Natural killer cell treated with Interleukin-12 subunit alpha and Interleukin-12 subunit beta and Interleukin-15 and Interleukin-18, amount 100 ng/mL, for 72 hours (primary cell): Measurements from ENCODE around the gene ITIH1. TPM values are rescaled to one million over a fixed set of nuclear protein-coding genes. Genes with fewer than 3 reads are reported as not detected.

Source experiments
- ATAC-seq, 2 donors: fragments of 150-1000 bp; cut with Tn5 transposase in 1 of 2; sonication (Bioruptor Pico), chemical (Tn5 transposase) in 1 of 2; 2 replicates each; pipeline ENCODE4 v1.10.0; 2021
- DNase-seq: peaks from one replicate; pipeline ENCODE4 v3.0.0; 2022; ENCODE audit warnings: low spot score
- H3K27ac Mint-ChIP-seq, 2 donors: 1 replicate in 1 of 2; 2 replicates in 1 of 2; pipeline ENCODE4 v1.8.0; 2022; ENCODE audit warnings: mixed read lengths in 2 of 2, mild to moderate bottlenecking in 1 of 2, moderate library complexity in 1 of 2
- H3K27me3 Mint-ChIP-seq, 2 donors: 1 replicate in 1 of 2; 2 replicates in 1 of 2; pipeline ENCODE4 v1.8.0; 2022; ENCODE audit warnings: mixed read lengths in 2 of 2
- H3K36me3 Mint-ChIP-seq: one replicate; pipeline ENCODE4 v1.8.0; 2022; ENCODE audit warnings: mixed read lengths
- H3K4me1 Mint-ChIP-seq, 2 donors: 1 replicate in 1 of 2; 2 replicates in 1 of 2; pipeline ENCODE4 v1.8.0; 2022; ENCODE audit warnings: low read depth in 2 of 2, mixed read lengths in 2 of 2, mild to moderate bottlenecking in 1 of 2
- H3K4me3 Mint-ChIP-seq: one replicate; pipeline ENCODE4 v1.8.0; 2022; ENCODE audit warnings: mixed read lengths
- H3K9me3 Mint-ChIP-seq: 2 replicates; pipeline ENCODE4 v1.8.0; 2022; ENCODE audit warnings: mixed read lengths
- total RNA-seq, 2 donors: library from RNA; stranded (reverse); gene quantifications; one replicate each; pipeline ENCODE4 v1.2.3, GENCODE V29; 2022

The ITIH1 gene
- total RNA-seq, 2 donors from 2014 or later, result not detected

- H3K4me1 Mint-ChIP-seq, result peaks cover 8 to 13% of the 10 kb centered on the region in 2 donors
- no peak for ATAC-seq
- peaks cover 0 to 3% of the 10 kb centered on the region in 2 donors for H3K27me3 Mint-ChIP-seq
- H3K4me3 Mint-ChIP-seq, result no peak overlapping the region
- H3K27ac Mint-ChIP-seq, result no peak overlapping the region
- H3K9me3 Mint-ChIP-seq, result no peaks in the 10 kb centered on the region
- DNase-seq, result no peak
- H3K36me3 Mint-ChIP-seq, result no peaks in the 10 kb centered on the region
These were observed 2.6 kb downstream of the ITIH1 start for GRCh38 chr3:52779837-52780585.

- peak in 1 of 2 donors; percentile 50 for ATAC-seq
- DNase-seq, result peak; percentile 10
- H3K27ac Mint-ChIP-seq, result no peak overlapping the region
- peaks cover 8 to 13% of the 10 kb centered on the region in 2 donors for H3K4me1 Mint-ChIP-seq
- no peak overlapping the region for H3K4me3 Mint-ChIP-seq
- H3K36me3 Mint-ChIP-seq, result no peaks in the 10 kb centered on the region
- peaks cover 0 to 3% of the 10 kb centered on the region in 2 donors for H3K27me3 Mint-ChIP-seq
- no peaks in the 10 kb centered on the region for H3K9me3 Mint-ChIP-seq
These were observed 4.3 kb downstream of the ITIH1 start for GRCh38 chr3:52781741-52782140.

GRCh38 chr3:52782412-52783210 is 5.2 kb downstream of the ITIH1 start:
- ATAC-seq (no peak), DNase-seq (peak; percentile 58)
- Mint-ChIP-seq H3K4me1 (peaks cover 8 to 13% of the 10 kb centered on the region in 2 donors), H3K27me3 (peaks cover 0 to 3% of the 10 kb centered on the region in 2 donors), H3K4me3 (no peak overlapping the region), H3K9me3 (no peaks in the 10 kb centered on the region), H3K27ac (peak overlapping the region in 1 of 2 donors; percentile 43), H3K36me3 (no peaks in the 10 kb centered on the region)

DNA sequence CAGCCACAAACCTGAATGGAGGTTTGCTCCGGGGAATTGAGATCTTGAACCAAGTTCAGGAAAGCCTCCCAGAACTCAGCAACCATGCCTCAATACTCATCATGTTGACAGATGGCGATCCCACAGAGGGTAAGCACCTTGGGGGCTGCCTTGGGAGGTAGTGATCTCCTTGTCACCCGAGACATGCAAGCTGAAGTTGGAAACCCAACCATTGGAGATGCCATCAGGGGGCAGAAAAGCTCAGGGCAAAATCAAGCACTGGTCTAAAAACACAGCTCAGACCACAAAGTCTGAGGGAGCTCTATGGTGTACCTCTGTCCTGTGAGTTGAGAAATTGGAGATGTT is 5.8 kb downstream of the ITIH1 start:
- H3K4me3 Mint-ChIP-seq, result no peak overlapping the region
- ATAC-seq (no peak), DNase-seq (peak; percentile 3)
- H3K27ac Mint-ChIP-seq, result no peak overlapping the region
- H3K27me3 Mint-ChIP-seq, result peaks cover 0 to 3% of the 10 kb centered on the region in 2 donors
- H3K4me1 Mint-ChIP-seq, result peaks cover 8 to 10% of the 10 kb centered on the region in 2 donors
- no peaks in the 10 kb centered on the region for H3K9me3 Mint-ChIP-seq
- H3K36me3 Mint-ChIP-seq, result no peaks in the 10 kb centered on the region

GRCh38 chr3:52784021-52784621 is 6.7 kb downstream of the ITIH1 start:
- Mint-ChIP-seq H3K9me3 (no peaks in the 10 kb centered on the region), H3K36me3 (no peaks in the 10 kb centered on the region), H3K4me1 (peaks cover 4 to 8% of the 10 kb centered on the region in 2 donors), H3K4me3 (no peak overlapping the region), H3K27me3 (peaks cover 0 to 3% of the 10 kb centered on the region in 2 donors), H3K27ac (no peak overlapping the region)
- peak; percentile 54 for DNase-seq
- ATAC-seq, result no peak

DNA sequence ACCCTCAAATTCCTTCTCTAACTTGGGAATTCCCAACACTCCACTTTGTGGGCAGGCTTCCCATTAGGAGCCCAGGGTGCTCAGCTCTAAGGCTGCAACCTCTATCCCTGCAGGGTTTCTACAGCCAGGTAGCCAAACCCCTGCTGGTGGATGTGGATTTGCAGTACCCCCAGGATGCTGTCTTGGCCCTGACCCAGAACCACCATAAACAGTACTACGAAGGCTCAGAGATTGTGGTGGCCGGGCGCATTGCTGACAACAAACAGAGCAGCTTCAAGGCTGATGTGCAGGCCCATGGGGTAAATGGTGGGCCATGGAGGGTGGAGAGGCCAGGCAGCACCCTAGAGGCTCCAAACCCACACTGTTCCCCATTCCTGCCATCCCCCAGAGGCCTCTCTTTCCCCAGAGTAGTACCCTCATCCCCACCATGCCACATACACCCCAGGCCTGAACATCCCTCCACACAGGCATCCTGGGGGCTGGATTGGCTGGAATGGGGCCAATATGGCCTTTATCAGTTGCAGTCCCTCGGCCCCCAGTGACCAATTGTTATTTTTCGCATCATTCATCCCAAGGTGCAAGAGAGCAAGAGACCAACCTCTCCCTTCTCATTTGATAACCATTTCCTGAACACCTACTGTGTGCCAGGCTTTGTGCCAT is 7.7 kb downstream of the ITIH1 start:
- Mint-ChIP-seq H3K4me1 (peaks cover 4 to 8% of the 10 kb centered on the region in 2 donors), H3K27me3 (peaks cover 0 to 3% of the 10 kb centered on the region in 2 donors), H3K9me3 (no peaks in the 10 kb centered on the region), H3K4me3 (no peak overlapping the region), H3K27ac (no peak overlapping the region), H3K36me3 (no peaks in the 10 kb centered on the region)
- peak; percentile 47 for DNase-seq
- ATAC-seq, result no peak

DNA sequence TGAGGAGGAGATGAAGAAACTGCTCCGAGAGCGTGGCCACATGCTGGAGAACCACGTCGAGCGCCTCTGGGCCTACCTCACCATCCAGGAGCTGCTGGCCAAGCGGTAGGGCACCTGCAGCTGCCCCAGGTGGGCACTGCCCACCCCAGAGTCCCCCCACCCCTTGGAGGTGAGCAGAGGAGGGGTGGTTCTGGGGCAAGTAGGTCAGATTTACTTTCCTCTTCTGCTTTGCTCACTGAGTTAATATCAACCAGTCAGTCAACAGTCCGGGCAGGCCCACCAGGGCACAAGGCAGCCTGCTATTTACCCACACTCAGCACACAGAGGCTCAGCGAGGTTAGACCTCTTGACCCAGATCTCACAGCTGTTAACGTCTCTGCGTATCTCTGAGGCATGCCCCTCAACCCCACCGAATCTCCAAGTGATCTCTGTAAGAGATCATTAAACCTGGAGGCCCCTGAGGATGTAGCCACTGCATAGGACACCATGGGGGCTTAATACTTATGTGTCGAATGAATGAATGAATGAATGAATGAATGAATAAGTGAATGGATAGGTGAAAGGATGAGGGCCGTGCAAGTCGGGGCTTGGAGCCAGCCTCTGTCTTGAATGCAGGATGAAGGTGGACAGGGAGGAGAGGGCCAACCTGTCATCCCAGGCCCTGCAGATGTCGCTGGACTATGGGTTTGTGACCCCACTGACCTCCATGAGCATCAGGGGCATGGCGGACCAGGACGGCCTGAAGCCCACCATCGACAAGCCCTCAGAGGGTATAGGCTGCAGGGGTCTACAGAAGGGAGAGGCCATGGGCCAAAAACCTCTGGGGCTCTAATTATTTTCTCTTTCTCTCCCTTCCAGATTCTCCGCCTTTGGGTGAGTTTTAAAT is 9.2 kb downstream of the ITIH1 start:
- peaks cover 4 to 6% of the 10 kb centered on the region in 2 donors for H3K4me1 Mint-ChIP-seq
- H3K4me3 Mint-ChIP-seq, result no peak overlapping the region
- no peaks in the 10 kb centered on the region for H3K27me3 Mint-ChIP-seq
- H3K27ac Mint-ChIP-seq, result no peak overlapping the region
- H3K36me3 Mint-ChIP-seq, result no peaks in the 10 kb centered on the region
- DNase-seq (peak; percentile 29), ATAC-seq (no peak)
- no peaks in the 10 kb centered on the region for H3K9me3 Mint-ChIP-seq

DNA sequence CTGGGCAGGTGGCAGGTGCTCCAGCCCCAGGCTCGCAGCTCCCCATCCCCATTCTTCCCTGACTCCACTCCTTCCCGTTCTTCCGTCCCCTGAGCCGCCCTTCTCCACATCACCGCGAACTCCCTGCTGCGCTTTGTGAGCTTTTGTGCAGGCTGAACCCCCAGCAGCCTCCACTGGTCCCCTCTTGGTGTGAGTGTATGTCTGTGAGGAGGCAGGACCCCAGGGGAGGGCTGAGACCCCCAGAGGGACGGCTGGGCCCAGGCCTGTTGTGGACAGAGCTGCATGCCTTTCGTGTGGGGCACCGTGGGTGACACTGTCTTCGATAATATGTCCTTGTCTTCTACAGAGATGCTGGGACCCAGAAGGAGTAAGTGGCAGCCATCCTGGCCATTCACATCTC is 9.8 kb downstream of the ITIH1 start:
- Mint-ChIP-seq H3K4me1 (no peaks in the 10 kb centered on the region), H3K4me3 (no peak overlapping the region), H3K27ac (no peak overlapping the region), H3K27me3 (no peaks in the 10 kb centered on the region), H3K36me3 (no peaks in the 10 kb centered on the region), H3K9me3 (no peaks in the 10 kb centered on the region)
- DNase-seq, result peak; percentile 41
- ATAC-seq, result no peak

GRCh38 chr3:52787672-52788625 is 10.6 kb downstream of the ITIH1 start:
- ATAC-seq (no peak), DNase-seq (peak; percentile 40)
- Mint-ChIP-seq H3K27ac (no peak overlapping the region), H3K27me3 (no peaks in the 10 kb centered on the region), H3K9me3 (no peaks in the 10 kb centered on the region), H3K36me3 (no peaks in the 10 kb centered on the region), H3K4me3 (no peak overlapping the region), H3K4me1 (no peaks in the 10 kb centered on the region)

- DNase-seq, result peak; percentile 8
- Mint-ChIP-seq H3K36me3 (no peaks in the 10 kb centered on the region), H3K4me3 (no peak overlapping the region), H3K9me3 (no peaks in the 10 kb centered on the region), H3K4me1 (no peaks in the 10 kb centered on the region), H3K27ac (no peak overlapping the region), H3K27me3 (no peaks in the 10 kb centered on the region)
- no peak for ATAC-seq
These were observed 11.7 kb downstream of the ITIH1 start for GRCh38 chr3:52788890-52789745.

DNA sequence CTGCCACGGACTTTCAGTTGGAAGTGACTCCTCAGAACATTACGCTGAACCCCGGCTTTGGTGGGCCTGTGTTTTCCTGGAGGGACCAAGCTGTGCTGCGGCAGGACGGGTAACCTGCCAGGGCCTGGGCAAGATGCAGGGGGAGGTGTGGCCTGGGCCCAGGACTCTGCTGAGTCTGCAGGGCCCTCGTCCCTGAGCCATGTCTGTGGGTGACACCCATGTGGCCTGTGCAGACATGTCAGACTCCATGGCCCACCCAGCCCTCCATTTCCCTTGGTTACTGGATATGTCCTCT is 12.3 kb downstream of the ITIH1 start:
- H3K36me3 Mint-ChIP-seq, result no peaks in the 10 kb centered on the region
- no peaks in the 10 kb centered on the region for H3K4me1 Mint-ChIP-seq
- peak; percentile 34 for DNase-seq
- no peak overlapping the region for H3K4me3 Mint-ChIP-seq
- H3K9me3 Mint-ChIP-seq, result no peaks in the 10 kb centered on the region
- no peaks in the 10 kb centered on the region for H3K27me3 Mint-ChIP-seq
- no peak overlapping the region for H3K27ac Mint-ChIP-seq
- no peak for ATAC-seq

DNA sequence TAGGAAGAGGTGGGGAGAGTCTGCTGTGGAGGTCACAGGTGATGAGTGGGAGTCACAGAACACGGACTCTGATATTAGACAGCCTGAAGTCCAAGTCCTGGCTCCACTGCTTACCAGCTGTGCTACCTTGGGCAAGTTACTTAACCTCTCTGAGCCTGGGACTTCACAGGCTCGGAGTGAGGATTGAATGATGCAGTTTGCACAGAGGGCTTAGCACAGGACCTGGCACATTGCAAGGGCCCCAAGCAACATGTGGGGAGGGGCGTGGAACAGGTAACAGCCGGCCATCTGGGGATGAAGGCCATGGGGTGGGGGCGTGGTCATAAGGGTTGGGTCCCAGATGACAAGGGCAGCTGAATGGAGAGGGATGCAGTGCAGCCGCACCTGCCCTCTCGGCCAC is 12.9 kb downstream of the ITIH1 start:
- H3K27ac Mint-ChIP-seq, result no peak overlapping the region
- H3K27me3 Mint-ChIP-seq, result no peaks in the 10 kb centered on the region
- no peak for ATAC-seq
- no peak overlapping the region for H3K4me3 Mint-ChIP-seq
- DNase-seq, result peak; percentile 32
- H3K4me1 Mint-ChIP-seq, result no peaks in the 10 kb centered on the region
- no peaks in the 10 kb centered on the region for H3K9me3 Mint-ChIP-seq
- no peaks in the 10 kb centered on the region for H3K36me3 Mint-ChIP-seq
